Gastroesophageal sphincter (tissue), 3 donors: ENCODE results near the gene ACOX3.

Source experiments
- EP300 ChIP-seq: sonication (generic); formaldehyde crosslinking; IDR thresholded peaks from one replicate; pipeline ENCODE4 v1.6.1; 2017; ENCODE audit warnings: antibody characterized with exemption, mild to moderate bottlenecking
- TF ChIP-seq, protein P1 (sequence below), 4 experiments: fragments of 200-600 bp in 2 of 4; fragments of 450-650 bp in 2 of 4; sonication (generic) in 1 of 4; IDR thresholded peaks; one replicate each; pipeline ENCODE4 v1.5.1; 2017 to 2019; ENCODE audit warnings: antibody characterized with exemption in 4 of 4, mild to moderate bottlenecking in 2 of 4, moderate library complexity in 2 of 4

DNA sequence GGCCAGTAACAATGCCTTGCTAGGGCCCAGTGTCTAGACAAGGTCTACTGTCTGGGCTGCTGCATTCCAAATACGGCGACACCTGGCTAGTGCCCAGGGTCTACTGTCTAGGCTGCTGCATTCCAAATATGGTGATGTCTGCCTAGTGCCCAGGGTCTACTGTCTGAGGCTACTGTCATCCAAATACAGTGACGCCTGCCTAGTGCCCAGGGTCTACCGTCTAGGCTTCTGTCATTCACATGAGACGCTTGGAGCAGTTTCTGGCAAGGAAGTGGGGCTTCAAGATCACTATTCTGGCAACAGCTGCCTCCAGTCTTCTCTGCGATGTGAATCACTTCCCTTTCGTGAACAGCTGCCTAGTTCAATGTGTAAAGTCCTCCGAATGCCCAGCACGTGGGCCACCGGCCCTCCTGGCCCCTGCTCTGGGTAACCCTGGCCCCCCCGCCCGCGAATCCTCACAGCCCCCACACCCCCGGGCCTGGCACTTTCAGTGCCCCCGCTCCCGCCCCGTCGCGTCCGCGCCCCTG is 12.7 kb downstream of the ACOX3 start:
- TF ChIP-seq, protein P1, sequence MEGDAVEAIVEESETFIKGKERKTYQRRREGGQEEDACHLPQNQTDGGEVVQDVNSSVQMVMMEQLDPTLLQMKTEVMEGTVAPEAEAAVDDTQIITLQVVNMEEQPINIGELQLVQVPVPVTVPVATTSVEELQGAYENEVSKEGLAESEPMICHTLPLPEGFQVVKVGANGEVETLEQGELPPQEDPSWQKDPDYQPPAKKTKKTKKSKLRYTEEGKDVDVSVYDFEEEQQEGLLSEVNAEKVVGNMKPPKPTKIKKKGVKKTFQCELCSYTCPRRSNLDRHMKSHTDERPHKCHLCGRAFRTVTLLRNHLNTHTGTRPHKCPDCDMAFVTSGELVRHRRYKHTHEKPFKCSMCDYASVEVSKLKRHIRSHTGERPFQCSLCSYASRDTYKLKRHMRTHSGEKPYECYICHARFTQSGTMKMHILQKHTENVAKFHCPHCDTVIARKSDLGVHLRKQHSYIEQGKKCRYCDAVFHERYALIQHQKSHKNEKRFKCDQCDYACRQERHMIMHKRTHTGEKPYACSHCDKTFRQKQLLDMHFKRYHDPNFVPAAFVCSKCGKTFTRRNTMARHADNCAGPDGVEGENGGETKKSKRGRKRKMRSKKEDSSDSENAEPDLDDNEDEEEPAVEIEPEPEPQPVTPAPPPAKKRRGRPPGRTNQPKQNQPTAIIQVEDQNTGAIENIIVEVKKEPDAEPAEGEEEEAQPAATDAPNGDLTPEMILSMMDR (IDR thresholded peaks at IDR 0.05) = no peak
- no peak for TF ChIP-seq EP300
